Skeletal muscle tissue (tissue), 4 donors: ENCODE results near the gene BARHL1. TPM values are rescaled to one million over a fixed set of nuclear protein-coding genes. Genes with fewer than 3 reads are reported as not detected.

Experiments
- H3K27ac ChIP-seq: one replicate; pipeline ENCODE4 v1.7.0; 2013; ENCODE audit warnings: mild to moderate bottlenecking, low read depth, low read length, inconsistent platforms
- H3K27me3 ChIP-seq, 3 donors: one replicate each; pipeline ENCODE4 v1.7.0; 2013; ENCODE audit warnings: low read length in 3 of 3; ENCODE audit not compliant: control insufficient read depth in 3 of 3, insufficient read depth in 3 of 3
- H3K36me3 ChIP-seq, 3 donors: one replicate each; pipeline ENCODE4 v1.7.0; 2013; ENCODE audit warnings: low read length in 3 of 3; ENCODE audit not compliant: control insufficient read depth in 3 of 3, insufficient read depth in 3 of 3
- H3K4me1 ChIP-seq, 3 donors: one replicate each; pipeline ENCODE4 v1.7.0; 2013; ENCODE audit warnings: low read length in 3 of 3, mild to moderate bottlenecking in 3 of 3; ENCODE audit not compliant: control insufficient read depth in 3 of 3, insufficient read depth in 3 of 3
- H3K4me3 ChIP-seq, 3 donors: one replicate each; pipeline ENCODE4 v1.7.0; 2013; ENCODE audit warnings: low read length in 3 of 3
- H3K9ac ChIP-seq, 3 donors: one replicate each; pipeline ENCODE4 v1.7.0; 2013; ENCODE audit warnings: low read length in 3 of 3, mild to moderate bottlenecking in 3 of 3, moderate library complexity in 2 of 3, low read depth in 1 of 3
- H3K9me3 ChIP-seq, 3 donors: one replicate each; pipeline ENCODE4 v1.7.0; 2013; ENCODE audit warnings: low read length in 3 of 3; ENCODE audit not compliant: control insufficient read depth in 3 of 3
- total RNA-seq: library from RNA; depleted of rRNA; stranded (reverse); fragments of >200 nt; gene quantifications from one replicate; pipeline ENCODE4 v1.2.3, GENCODE V29; 2014
- donor health status: Osteomylitis.

Gene BARHL1
- total RNA-seq, 1 donor from 2014 or later = not detected

GRCh38 chr9:132572921-132573320, 9.5 kb upstream of the BARHL1 start:
- H3K4me3 ChIP-seq = no peak overlapping the region
- peaks cover 48 to 69% (median 56%) of the 10 kb centered on the region in 3 donors for H3K27me3 ChIP-seq
- H3K9ac ChIP-seq = no peak overlapping the region
- no peak overlapping the region for H3K27ac ChIP-seq
- no peaks in the 10 kb centered on the region for H3K9me3 ChIP-seq
- no peaks in the 10 kb centered on the region for H3K36me3 ChIP-seq
- peaks cover 0 to 6% (median 4%) of the 10 kb centered on the region in 3 donors for H3K4me1 ChIP-seq

DNA sequence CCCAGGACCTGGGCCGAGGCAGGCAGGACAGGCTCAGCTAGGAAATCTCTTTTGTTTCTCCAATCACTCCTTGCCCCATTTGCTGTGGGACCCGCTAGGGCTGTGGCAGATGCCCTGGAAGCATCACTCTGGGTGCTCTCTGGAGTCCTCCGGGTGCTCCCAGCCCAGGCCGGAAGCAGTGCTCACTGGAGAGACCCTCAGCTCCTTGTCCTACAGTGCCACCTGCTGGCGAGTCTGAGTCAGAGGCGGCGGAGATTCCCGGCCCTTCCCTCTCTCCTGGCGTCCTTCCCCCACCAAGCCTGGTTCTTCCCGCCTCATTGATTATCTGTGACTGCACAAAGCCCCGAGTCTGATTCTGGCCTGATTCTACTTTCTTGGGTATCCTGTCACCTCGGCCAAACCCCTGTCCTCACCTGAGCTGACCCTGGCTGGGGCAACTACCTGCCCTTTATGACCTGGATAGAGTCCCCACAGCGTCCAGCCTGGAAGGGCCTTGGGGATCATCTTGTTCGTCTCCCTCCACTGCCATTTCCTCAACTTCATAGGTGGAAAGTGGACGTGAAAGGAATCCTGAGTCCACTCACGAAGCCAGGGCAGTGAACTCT, 7.3 kb upstream of the BARHL1 start:
- Histone ChIP-seq H3K36me3 (no peaks in the 10 kb centered on the region), H3K27me3 (peaks cover 69 to 86% (median 78%) of the 10 kb centered on the region in 3 donors), H3K4me1 (peaks cover 0 to 6% (median 4%) of the 10 kb centered on the region in 3 donors), H3K27ac (no peak overlapping the region), H3K9ac (no peak overlapping the region), H3K4me3 (no peak overlapping the region), H3K9me3 (no peaks in the 10 kb centered on the region)

DNA sequence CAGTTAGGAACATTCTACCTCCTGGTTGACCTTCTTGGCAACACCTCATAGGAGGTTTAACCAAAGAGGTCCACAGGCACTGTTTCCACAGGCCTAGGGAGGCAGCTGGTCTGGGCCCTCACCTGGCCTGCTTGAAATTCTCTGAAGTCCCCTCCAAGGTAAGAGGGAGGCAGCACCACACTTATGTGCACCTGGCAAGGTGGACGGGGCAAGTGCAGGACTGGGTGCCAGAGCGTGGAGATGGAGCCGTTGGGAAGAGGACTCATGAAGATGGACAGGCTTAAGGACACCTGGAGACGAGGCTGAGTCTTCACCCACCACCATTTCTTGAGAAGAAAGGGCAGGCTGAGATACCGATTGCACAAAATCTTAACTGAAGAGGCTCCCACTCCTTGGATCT, 6.6 kb upstream of the BARHL1 start:
- Histone ChIP-seq H3K27ac (no peak overlapping the region), H3K4me1 (peaks cover 0 to 6% (median 4%) of the 10 kb centered on the region in 3 donors), H3K36me3 (no peaks in the 10 kb centered on the region), H3K27me3 (peaks cover 76 to 86% (median 81%) of the 10 kb centered on the region in 3 donors), H3K9ac (no peak overlapping the region), H3K9me3 (no peaks in the 10 kb centered on the region), H3K4me3 (no peak overlapping the region)

DNA sequence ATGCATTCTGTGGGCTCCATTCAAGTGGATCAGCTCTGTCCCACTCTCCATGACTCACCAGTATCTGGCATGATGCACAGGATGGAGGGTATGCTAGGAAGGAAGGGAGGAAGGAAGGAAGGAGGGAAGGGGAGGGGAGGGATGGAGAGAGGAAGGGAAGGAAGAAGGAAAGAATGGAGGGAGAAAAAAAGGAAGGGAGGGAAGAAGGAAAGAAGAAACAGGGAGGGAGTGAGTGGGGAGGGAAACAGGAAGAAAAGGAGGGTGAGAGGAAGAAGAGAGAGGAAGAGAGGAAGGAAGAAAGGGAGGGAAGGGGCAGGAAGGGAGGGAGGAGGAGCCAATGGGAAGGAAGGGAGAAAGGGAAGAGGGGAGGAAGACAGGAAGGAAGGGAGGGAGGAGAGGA, 5.3 kb upstream of the BARHL1 start:
- no peaks in the 10 kb centered on the region for H3K36me3 ChIP-seq

DNA sequence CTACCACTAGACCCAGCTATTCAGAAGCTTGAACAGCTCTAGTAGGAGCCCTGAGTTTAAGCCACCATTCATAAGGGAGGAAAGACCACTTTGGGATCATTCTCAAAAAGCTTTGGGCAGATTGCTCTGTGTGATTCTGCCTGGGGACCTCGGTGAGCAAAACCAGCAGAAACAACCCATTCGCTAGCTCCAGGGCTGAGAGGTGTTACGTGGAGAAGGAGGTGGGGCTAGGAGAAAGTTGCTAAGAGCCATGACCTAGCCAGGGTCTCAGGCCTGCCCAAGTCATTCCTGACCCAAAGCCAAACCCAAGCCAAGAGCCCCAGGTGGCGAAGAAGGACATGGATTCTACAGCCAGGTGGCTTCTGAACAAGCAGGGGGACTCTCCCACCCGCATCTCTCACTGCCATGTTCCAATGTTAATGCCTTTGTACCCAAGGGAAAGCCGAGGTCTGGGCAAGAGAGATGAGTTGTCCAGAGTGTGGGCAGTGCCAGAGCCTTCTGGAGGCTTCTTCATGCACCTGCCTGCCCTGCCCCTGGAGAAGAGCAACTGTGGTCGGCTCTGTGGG, 4.0 kb upstream of the BARHL1 start:
- H3K27me3 ChIP-seq = peaks cover 73 to 80% (median 79%) of the 10 kb centered on the region in 3 donors
- H3K9ac ChIP-seq = no peak overlapping the region
- H3K9me3 ChIP-seq = no peaks in the 10 kb centered on the region
- H3K4me3 ChIP-seq = no peak overlapping the region
- H3K36me3 ChIP-seq = no peaks in the 10 kb centered on the region
- H3K4me1 ChIP-seq = peaks cover 0 to 7% (median 6%) of the 10 kb centered on the region in 3 donors
- no peak overlapping the region for H3K27ac ChIP-seq

More for the DNA sequence above, 5.3 kb upstream of the BARHL1 start:
- no peak overlapping the region for H3K9ac ChIP-seq
- H3K4me1 ChIP-seq = peaks cover 0 to 7% (median 6%) of the 10 kb centered on the region in 3 donors
- H3K4me3 ChIP-seq = no peak overlapping the region
- H3K27me3 ChIP-seq = peaks cover 78 to 84% (median 84%) of the 10 kb centered on the region in 3 donors
- no peak overlapping the region for H3K27ac ChIP-seq
- H3K9me3 ChIP-seq = no peaks in the 10 kb centered on the region

DNA sequence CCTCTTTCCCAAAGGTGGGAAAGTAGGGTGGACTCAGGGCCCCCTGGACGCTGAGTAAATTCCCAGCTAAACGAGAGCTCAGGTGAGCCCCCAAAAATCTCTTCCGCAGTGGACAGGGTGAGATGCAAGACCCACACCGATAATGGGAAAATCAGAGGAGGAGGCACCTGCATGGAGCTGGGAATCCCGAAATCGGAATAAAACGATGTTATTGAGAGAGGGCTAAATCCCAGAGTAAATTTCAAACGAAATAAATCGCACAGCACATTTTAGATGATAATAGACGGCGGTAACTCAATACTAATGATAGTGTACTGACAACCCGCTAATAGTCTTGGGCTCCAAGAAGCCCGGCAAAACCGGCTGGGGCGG, 3.0 kb upstream of the BARHL1 start:
- Histone ChIP-seq H3K27ac (no peak overlapping the region), H3K9me3 (no peaks in the 10 kb centered on the region), H3K4me1 (peaks cover 0 to 7% (median 6%) of the 10 kb centered on the region in 3 donors), H3K9ac (no peak overlapping the region), H3K27me3 (peaks cover 79 to 85% (median 84%) of the 10 kb centered on the region in 3 donors), H3K36me3 (no peaks in the 10 kb centered on the region), H3K4me3 (no peak overlapping the region)

DNA sequence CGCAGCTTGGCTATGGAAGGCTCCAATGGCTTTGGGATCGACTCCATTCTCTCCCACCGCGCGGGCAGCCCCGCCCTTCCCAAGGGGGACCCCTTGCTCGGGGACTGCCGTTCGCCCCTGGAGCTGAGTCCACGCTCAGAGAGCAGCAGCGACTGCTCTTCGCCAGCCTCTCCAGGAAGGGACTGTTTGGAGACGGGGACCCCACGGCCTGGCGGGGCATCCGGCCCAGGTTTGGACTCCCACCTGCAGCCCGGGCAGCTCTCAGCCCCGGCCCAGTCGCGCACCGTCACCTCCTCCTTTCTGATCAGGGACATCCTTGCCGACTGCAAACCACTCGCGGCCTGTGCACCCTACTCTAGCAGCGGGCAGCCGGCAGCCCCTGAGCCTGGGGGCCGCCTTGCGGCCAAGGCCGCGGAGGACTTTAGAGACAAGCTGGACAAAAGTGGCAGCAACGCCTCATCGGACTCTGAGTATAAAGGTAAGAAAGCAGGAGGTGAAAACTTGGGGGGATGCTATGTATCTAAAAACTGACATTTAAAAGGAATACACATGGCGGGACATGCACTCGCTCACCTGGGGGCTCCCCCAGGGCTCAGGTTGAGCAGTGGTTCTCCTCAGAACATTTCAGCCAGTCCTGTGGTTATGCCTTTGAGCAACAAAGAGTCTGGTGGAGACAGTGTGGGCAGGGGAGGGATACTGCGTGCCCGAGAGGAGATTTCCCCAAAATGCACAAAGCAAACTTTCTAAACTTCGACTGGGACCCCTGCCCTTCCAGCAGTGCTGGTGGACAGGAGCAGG, 579 bp downstream of the BARHL1 start:
- H3K27ac ChIP-seq = no peak overlapping the region
- H3K36me3 ChIP-seq = no peaks in the 10 kb centered on the region
- H3K4me3 ChIP-seq = no peak overlapping the region
- H3K4me1 ChIP-seq = peaks cover 0 to 3% (median 2%) of the 10 kb centered on the region in 3 donors
- peaks cover 80 to 89% (median 85%) of the 10 kb centered on the region in 3 donors for H3K27me3 ChIP-seq
- no peak overlapping the region for H3K9ac ChIP-seq
- H3K9me3 ChIP-seq = no peaks in the 10 kb centered on the region

DNA sequence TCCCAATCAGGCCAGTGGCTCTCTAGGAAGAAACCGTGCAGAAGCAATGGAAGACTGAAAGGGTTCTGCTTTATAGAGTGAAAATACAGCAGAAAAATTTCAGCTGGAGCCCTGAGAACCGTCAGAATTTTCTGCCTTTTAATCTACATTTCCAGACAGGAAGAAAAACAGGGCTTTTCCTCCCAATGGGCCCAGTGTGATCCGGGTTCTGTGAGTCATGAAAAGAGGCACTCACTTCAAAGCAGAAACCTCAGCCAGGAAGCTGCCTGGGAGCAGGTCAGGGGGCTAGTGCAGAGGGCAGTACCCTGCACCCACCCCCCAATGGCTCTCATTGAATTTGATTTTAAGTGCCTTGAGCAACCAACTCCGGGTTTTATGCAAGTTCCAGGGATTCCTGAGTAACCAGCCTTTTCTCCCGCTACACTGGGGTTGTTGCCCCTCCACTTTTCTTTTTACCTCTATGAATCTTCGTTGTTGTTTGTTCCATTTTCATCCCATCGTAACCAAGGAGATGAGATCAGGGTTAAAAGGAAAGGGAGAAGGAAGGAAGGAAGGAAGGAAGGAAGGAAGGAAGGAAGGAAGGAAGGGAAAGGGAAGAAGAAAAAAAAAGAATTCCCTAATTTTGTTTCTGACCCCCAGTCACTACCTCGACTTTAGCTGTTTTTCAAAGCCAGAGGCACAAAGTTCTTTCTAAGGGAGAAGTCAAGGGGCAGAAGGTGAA, 1.3 kb downstream of the BARHL1 start:
- H3K27me3 ChIP-seq = peaks cover 80 to 89% (median 85%) of the 10 kb centered on the region in 3 donors
- no peak overlapping the region for H3K4me3 ChIP-seq
- H3K4me1 ChIP-seq = peaks cover 0 to 3% (median 2%) of the 10 kb centered on the region in 3 donors
- no peak overlapping the region for H3K9ac ChIP-seq
- no peaks in the 10 kb centered on the region for H3K36me3 ChIP-seq
- H3K27ac ChIP-seq = no peak overlapping the region
- no peaks in the 10 kb centered on the region for H3K9me3 ChIP-seq

DNA sequence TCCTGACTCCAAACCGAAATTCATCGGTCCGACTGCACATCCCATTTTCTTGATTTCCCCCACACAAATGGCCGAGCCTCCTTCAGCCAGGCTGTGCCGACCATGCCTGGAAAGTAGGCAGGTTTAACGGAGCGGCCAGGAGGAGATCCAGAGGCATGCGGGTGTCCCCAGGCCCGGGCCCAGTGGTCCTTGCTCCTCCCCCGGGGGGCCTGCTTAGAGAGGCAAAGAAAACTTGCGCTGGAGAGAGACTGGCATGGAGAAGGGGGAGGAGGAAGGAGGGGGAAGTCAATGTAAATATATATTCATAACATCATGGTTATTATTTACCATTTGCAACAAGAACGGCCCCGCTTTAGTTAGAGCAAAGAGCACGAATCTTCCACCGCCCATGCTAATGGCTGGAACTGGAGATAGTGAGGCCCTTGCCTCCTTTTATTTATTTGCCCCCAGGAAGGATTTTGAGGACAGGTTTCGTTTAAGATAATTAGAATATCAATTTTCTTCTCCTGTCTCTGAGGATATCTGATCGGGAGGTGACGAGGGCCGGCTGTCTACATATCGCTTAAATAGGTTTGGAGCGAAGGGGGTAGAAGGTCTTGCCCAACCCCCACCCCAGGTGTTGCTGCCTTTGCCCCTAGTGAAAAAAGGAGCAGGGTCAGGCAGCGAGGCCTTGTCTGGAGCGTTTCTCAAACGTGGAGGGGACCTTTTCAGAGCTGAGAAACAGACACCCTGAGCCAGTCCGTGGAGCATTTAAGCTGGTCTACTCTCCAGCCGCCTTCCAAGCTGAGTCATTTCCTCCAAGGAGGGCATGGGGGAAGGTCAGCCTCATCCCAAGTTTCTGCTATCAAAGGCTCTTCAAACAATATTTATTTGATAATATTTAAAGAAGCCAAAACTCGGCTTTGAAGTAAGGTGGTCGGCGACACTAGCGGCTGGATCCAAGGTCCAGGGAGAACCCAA, 2.5 kb downstream of the BARHL1 start:
- Histone ChIP-seq H3K4me1 (peaks cover 0 to 3% (median 2%) of the 10 kb centered on the region in 3 donors), H3K36me3 (no peaks in the 10 kb centered on the region), H3K9me3 (no peaks in the 10 kb centered on the region), H3K27me3 (peaks cover 73 to 86% (median 85%) of the 10 kb centered on the region in 3 donors), H3K4me3 (no peak overlapping the region), H3K9ac (no peak overlapping the region), H3K27ac (no peak overlapping the region)
